Pericardium fibroblast (primary cell): ENCODE results near the gene IL13RA1. TPM values are rescaled to one million over a fixed set of nuclear protein-coding genes. Genes with fewer than 3 reads are reported as not detected.

Experiments
- total RNA-seq: library from RNA; depleted of rRNA; stranded (reverse); fragments of >200 nt; gene quantifications from 2 replicates; pipeline ENCODE4 v1.2.3, GENCODE V29; 2015

Gene IL13RA1
- total RNA-seq = 32.4 and 50.4 TPM in 2 replicates

DNA sequence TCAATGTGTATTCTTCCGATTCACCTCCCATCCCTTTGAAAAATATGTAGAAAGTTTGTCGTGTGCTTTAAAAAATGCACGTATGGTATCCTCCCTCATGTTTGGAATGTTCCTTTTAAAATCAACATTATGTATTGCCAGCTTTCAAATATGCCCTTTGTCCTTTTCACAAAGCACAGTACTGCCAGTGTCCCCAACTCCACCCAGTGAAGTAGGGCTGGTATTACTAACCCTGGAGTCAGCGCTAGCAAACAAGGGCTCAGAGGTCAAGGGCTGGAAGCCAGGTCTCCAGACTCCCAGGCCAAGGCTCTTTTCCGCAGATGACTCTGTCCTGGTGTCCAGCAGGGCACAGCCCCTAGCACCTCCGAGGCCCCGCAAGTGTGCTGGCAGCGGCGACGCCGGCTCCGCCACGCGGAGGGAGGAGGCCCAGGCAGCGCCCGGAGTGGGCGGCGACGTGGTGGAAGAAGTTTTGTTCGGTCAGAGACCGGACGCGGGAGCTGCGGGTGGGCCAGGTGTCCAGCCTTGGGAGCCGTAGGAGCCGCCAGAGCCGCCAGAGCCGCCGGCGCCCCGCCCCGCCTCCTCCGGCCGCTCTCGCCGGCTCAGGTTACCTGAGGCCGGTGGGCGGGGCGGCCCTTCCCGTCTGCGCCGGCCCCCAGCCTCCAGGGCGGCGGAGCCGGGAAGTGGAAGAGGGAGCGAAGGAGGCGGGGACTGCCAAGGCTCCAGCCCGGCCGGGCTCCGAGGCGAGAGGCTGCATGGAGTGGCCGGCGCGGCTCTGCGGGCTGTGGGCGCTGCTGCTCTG, at the start of gene IL13RA1:
TSS of gene IL13RA1 (plus strand) at position 720 of the 799 bp plus-strand sequence. CDS start at position 753, 33 bp downstream.

DNA sequence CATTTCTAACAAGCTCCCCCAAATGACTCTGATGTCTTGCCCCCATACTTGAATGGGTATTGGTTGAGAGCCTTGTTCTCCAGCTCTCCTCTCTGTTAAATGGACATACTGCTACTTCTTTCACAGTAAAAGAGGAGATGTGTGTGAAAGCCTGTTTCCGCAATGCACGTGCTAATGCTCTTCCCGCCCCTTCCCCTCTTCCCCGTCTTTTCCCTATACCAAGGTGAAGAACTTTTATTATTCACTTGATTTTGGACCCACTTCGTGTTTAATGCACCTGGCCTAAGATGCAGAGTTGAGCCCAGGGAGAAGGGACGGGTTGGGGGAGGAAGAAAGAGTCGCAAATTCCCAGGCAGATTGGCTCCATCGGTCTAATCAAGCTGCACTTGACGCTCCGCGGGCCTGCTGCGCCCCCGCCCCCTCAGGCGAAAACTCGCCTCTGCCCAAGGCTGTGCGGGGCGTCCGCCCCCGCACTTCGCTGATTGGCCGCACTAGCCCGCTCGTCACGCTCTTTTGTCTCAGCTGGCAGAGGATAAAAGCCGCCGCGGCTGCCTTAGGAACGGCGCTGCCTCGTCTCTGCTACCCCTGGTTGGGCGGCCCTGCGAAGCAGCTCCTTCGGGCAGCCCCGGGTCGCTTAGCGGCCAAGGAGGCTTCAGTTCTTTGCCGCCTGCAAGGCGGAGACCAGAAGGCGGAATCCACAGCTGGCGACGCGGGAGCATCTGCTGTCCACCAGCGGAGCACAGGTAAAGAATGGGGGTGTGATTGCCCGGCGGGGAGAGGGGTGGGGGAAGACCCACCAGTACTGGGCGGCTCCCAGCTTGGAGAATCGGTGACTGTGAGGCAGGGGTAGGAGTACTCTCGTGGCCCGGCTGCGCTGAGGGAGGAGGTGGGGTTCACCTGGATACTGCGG, 96.1 kb downstream of the IL13RA1 start, which contains the start of gene ZCCHC12:
TSS of gene ZCCHC12 (plus strand) at position 562 of the 910 bp plus-strand sequence. CDS start 1,421 bp downstream, outside the sequence.

Other genes with a start within 250 kb of the IL13RA1 start
- 49.1 and 94.3 TPM in 2 replicates for gene DOCK11, start 231.8 kb upstream of the IL13RA1 start, total RNA-seq
- gene ZCCHC12, start 96.2 kb downstream of the IL13RA1 start, total RNA-seq = not detected in 2 replicates
- 0.09 TPM in 1 of 2 replicates, not detected in the other for gene LONRF3, start 247.0 kb downstream of the IL13RA1 start, total RNA-seq